ENCODE results near the gene PIP5K1B.
A peak's percentile ranks its signal among the peaks of the same experiment; 100 is the strongest.
"Not testable (repeated sequence)": the region's sequence is repeated elsewhere in the genome, so short reads cannot be mapped to it uniquely, and the experiment has no call there.

PIP5K1B gene

DNA sequence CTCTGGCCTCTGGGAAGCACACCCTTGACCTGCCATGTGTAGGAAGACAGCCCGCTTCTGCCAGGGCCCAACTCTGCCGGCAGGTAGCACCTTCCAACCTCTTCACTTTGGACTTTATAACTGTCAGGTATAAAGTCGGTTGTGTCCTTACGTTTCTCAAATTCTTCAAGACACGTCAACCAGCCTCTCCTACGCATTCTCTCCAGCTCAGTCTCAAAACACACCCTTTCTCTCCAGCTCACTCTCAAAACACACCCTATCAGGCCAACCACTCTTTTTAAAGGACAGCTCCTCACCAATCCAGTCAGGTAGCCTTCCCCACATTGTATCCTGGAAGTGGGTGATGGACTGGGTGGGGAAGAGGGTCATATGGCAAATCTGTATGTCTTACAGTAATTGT, 344.1 kb downstream of the PIP5K1B start:
- TF ChIP-seq, protein P1, sequence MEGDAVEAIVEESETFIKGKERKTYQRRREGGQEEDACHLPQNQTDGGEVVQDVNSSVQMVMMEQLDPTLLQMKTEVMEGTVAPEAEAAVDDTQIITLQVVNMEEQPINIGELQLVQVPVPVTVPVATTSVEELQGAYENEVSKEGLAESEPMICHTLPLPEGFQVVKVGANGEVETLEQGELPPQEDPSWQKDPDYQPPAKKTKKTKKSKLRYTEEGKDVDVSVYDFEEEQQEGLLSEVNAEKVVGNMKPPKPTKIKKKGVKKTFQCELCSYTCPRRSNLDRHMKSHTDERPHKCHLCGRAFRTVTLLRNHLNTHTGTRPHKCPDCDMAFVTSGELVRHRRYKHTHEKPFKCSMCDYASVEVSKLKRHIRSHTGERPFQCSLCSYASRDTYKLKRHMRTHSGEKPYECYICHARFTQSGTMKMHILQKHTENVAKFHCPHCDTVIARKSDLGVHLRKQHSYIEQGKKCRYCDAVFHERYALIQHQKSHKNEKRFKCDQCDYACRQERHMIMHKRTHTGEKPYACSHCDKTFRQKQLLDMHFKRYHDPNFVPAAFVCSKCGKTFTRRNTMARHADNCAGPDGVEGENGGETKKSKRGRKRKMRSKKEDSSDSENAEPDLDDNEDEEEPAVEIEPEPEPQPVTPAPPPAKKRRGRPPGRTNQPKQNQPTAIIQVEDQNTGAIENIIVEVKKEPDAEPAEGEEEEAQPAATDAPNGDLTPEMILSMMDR (conservative IDR thresholded peaks at IDR 0.05; ENCODE audit: control insufficient read depth, insufficient read depth, low read depth, low read length) = no peak
- DNase-seq (ENCODE audit: low read depth) = no peak

DNA sequence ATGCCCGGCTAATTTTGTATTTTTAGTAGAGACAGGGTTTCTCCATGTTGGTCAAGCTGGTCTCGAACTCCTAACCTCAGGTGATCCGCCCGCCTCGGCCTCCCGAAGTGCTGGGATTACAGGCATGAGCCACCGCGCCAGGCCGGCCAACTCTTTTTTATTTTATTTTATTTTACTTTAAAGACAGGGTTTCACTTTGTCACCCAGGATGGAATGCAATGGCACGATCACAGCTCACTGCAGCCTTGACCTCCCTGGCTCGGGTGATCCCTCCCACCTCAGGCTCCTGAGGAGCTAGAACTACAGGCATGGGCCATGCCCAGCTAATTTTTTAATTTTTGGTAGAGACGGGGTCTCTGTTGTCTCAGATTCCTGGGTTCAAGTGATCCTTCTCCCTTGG, 345.9 kb downstream of the PIP5K1B start:
- not testable (repeated sequence) for H3K4me3 ChIP-seq (ENCODE audit: control insufficient read depth, low read depth, low read length); DNase-seq (ENCODE audit: low read depth)

More for the DNA sequence above, 344.1 kb downstream of the PIP5K1B start:
- no peak overlapping the region for H3K4me3 ChIP-seq (ENCODE audit: control insufficient read depth, low read depth, low read length)

DNA sequence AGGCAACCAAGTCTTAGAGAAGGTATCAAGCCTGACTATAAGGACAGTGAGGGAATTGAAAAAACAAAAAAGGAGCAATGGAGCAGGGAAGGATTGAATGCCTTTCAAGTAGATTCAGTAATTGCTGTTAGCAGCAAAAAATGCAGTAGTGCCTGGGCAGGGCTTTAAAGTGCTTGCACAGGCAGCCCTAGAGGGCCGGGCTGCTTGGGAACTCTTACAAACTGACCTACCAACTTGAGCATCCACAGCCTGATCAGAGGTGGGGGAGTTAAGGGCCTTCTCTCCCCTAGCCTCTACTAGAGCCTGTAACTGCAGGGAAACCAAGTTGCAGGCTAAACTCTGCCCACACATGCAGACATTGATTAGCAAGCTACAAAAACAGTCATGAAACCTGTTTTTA, 349.9 kb downstream of the PIP5K1B start:
- TF ChIP-seq, protein P1 (conservative IDR thresholded peaks at IDR 0.05; ENCODE audit: control insufficient read depth, insufficient read depth, low read depth, low read length) = no peak
- no peak overlapping the region for H3K4me3 ChIP-seq (ENCODE audit: control insufficient read depth, low read depth, low read length)
- no peak for DNase-seq (ENCODE audit: low read depth)

DNA sequence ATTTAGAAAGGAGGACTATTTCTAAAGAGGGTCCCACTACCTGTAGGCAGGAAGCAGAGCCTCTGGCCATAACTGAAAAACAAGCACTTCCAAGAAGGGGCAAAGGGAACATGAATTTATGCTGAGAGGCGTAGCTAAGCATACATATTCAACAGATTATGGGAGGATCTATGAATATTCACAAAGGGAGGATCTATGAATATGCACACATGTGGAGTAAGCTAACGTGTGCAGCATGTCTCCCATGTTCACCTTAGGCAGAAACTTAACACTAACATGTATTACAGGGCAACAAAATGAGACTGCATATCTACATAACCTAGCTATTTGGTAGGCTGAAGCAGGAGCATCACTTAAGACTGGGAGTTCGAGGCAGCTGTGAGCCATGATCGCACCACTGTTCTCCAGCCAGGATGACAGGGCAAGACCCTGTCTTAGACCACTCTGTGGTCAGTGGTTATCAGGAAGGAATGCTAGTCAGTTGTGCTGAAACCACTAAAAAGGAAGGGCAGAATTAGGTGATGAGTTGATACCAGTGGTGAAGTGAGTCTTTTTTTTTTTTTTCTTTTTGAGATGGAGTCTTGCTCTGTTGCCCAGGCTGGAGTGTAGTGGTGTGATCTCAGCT, 351.3 kb downstream of the PIP5K1B start:
- TF ChIP-seq, protein P1 (conservative IDR thresholded peaks at IDR 0.05; ENCODE audit: control insufficient read depth, insufficient read depth, low read depth, low read length) = no peak
- peak; percentile 3 for DNase-seq (ENCODE audit: low read depth)
- no peak overlapping the region for H3K4me3 ChIP-seq (ENCODE audit: control insufficient read depth, low read depth, low read length)

DNA sequence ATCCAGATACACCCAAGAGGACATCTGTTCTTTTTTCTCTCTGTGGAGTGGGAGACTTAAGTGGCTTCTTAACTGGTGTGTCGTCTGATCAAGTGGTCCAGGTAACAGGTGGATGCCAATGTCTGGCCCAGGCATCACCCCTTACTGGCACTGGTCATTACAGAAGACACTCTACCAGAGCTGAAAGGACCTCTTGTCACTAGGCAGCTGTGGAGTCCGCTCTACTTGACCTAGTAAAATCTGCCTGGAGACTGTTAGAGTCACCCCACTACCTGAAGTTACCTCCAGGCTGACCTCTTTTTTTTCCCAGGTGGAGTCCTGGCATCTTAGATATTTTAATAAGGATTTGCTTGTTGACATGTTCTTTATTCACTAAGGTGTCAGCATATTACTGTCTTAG, 353.1 kb downstream of the PIP5K1B start:
- TF ChIP-seq, protein P1 (conservative IDR thresholded peaks at IDR 0.05; ENCODE audit: control insufficient read depth, insufficient read depth, low read depth, low read length) = no peak
- H3K4me3 ChIP-seq (ENCODE audit: control insufficient read depth, low read depth, low read length) = no peak overlapping the region
- no peak for DNase-seq (ENCODE audit: low read depth)

Data from fibroblast of mammary gland (primary cell).